Right lung (tissue), 10 donors: ENCODE measurements around the gene PHF5A. TPM values are rescaled to one million over a fixed set of nuclear protein-coding genes. Genes with fewer than 3 reads are reported as not detected.

ENCODE experiments used
- DNase-seq, 2 donors: peaks; one replicate each; pipeline ENCODE4 v3.0.0-alpha.2; 2013
- long read RNA-seq, 8 donors: transcript quantifications; one replicate each; lab custom pipeline, GENCODE V29; 2026
- polyA plus RNA-seq, 5 donors: library from polyadenylated mRNA; unstranded; fragments of 120-200 nt; gene quantifications; one replicate each; pipeline versions ENCODE4 v1.2.1 to v1.2.3, GENCODE V29; 2013; ENCODE audit warnings: inconsistent platforms in 1 of 5, low replicate concordance in 1 of 5; ENCODE audit not compliant: insufficient read length in 5 of 5, insufficient read depth in 1 of 5

Gene PHF5A
- polyA plus RNA-seq = 10 to 100 TPM; 43.6 to 56.5 (median 54.6) TPM
- long read RNA-seq, donor 1, transcript PHF5A-201 (4 exons, 1,086 nt) = major isoform, 44 of 44 reads
- long read RNA-seq, donor 1, partial matches to known transcripts = 0 of 44 reads
- long read RNA-seq, donor 1, other reads (novel, unspliced or antisense) = 0 of 44 reads
- long read RNA-seq, donor 2, transcript PHF5A-201 (4 exons, 1,086 nt) = major isoform, 24 of 25 reads
- long read RNA-seq, donor 2, partial matches to known transcripts = 0 of 25 reads
- long read RNA-seq, donor 2, other reads (novel, unspliced or antisense) = 0 of 25 reads
- long read RNA-seq, donor 3, transcript PHF5A-201 (4 exons, 1,086 nt) = major isoform, 32 of 32 reads
- long read RNA-seq, donor 3, partial matches to known transcripts = 0 of 32 reads
- long read RNA-seq, donor 3, other reads (novel, unspliced or antisense) = 0 of 32 reads
- long read RNA-seq, donor 4, transcript PHF5A-201 (4 exons, 1,086 nt) = major isoform, 24 of 24 reads
- long read RNA-seq, donor 4, partial matches to known transcripts = 0 of 24 reads
- long read RNA-seq, donor 4, other reads (novel, unspliced or antisense) = 0 of 24 reads
- long read RNA-seq, donor 5, transcript PHF5A-201 (4 exons, 1,086 nt) = major isoform, 69 of 72 reads
- long read RNA-seq, donor 5, partial matches to known transcripts = 0 of 72 reads
- long read RNA-seq, donor 5, other reads (novel, unspliced or antisense) = 0 of 72 reads
- long read RNA-seq, donor 6, transcript PHF5A-201 (4 exons, 1,086 nt) = major isoform, 45 of 45 reads
- long read RNA-seq, donor 6, partial matches to known transcripts = 0 of 45 reads
- long read RNA-seq, donor 6, other reads (novel, unspliced or antisense) = 0 of 45 reads
- long read RNA-seq, donor 7, transcript PHF5A-201 (4 exons, 1,086 nt) = major isoform, 28 of 28 reads
- long read RNA-seq, donor 7, partial matches to known transcripts = 0 of 28 reads
- long read RNA-seq, donor 7, other reads (novel, unspliced or antisense) = 0 of 28 reads
- long read RNA-seq, donor 8, transcript PHF5A-201 (4 exons, 1,086 nt) = major isoform, 19 of 20 reads
- long read RNA-seq, donor 8, partial matches to known transcripts = 0 of 20 reads
- long read RNA-seq, donor 8, other reads (novel, unspliced or antisense) = 0 of 20 reads

- peak; percentile 98 to 99 for DNase-seq
Measured at GRCh38 chr22:41468381-41469217, at the start of gene PHF5A, which contains the start of gene ACO2. PHF5A (minus strand) TSS chr22:41468692; CDS start chr22:41468653, 39 bp downstream. ACO2 (plus strand) TSS chr22:41469117; CDS start chr22:41469147, 30 bp downstream.

- no peak for DNase-seq
Measured at GRCh38 chr22:41518048-41518347, 49.5 kb upstream of the PHF5A start.

- DNase-seq = peak; percentile 35 to 61
Measured at GRCh38 chr22:41517172-41518047, 48.9 kb upstream of the PHF5A start.

DNA sequence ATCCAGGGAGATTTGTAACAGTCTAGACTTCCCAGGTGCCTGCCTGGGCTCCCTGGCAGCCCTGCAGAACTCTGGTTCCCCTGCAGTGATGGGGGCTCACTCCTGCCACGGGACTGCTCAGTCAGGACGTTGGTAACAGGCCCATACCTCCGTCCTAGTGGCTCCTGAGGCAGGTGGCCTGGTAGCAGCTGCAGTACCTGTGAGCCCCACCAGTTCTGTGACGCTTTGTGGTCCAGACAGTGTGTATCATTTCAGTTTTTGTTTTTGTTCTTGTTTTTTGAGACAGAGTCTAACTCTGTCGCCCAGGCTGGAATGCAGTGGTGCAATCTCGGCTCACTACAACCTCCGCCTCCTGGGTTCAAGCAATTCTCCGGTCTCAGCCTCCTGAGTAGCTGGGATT lies 48.0 kb upstream of the PHF5A start:
- no peak for DNase-seq

DNA sequence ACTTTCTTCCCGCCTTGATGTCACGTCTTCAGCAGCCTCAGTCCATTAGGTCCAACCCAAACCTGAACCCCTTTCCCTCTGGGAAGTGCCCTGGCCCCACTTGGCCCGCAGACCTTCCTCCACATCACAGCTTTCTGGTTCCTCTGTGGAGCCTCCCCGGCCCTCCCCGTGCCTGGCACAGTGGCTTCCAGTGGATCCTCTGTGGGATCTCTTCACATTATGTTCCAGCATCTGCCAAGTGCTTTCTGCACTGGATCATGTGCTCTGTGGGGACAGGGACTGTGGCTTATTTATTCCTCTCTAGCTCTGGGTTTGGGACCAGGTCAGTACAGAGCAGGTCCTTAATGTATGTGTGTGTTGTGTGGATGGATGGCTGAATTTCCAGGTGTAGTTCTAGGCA lies 44.9 kb upstream of the PHF5A start:
- no peak for DNase-seq

DNA sequence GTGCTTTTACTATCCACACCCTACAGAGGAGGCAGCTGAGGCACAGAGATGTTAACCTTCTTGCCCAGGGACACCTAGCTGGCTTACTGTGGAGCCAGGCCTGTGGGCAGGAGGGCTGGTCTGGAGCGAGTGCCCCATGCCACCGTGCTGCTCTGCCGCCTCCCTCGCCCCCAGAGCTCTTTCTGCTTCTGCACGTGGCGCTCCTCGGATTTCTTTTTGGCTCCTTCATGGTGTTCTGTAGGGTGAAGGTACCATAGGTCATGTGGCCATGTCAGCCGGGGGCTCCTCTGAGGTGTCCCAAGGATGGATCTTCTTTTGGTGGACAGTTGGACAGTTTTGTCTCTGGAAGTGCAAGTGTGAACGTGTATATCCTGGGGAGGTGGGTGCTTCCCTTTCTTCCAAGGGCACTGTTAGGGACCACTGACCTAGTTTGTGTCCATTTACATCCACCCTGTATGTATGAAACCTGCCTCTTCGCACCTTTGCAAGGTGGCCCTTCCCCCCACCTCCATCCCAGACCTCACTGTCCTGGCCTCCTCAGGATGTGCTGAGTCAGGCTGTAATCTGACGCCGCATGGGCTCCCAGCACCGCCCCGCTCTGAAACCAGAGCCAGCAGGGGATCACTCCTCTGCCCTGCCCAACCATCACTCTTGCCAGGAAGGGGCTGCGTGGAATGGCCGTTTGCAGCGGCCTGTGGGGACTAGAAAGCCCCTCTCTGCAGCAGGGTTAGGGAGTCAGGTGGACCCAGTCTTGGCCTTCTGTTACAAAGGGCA lies 44.1 kb upstream of the PHF5A start:
- DNase-seq = no peak

- DNase-seq = no peak
Measured at GRCh38 chr22:41511521-41511968, 43.1 kb upstream of the PHF5A start.

DNA sequence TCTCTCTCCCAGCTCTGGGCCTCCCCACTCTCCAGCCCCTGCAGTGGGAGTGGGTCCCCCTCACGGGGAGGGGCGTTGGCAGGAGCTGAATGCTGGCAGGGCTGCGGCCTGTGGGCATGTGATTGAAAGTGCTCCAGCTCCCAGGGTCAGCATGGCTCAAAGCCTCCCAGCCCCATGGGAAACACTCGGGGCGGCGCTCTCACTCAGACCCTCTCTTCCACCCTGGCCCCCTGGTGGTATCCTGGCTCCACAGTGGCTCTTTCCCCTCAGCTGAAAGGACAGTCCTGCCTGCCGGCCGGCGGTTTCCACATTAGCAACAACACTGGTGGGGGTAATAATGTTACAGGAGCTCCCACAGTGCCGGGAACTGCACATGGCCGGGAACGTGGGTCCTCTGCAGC lies 40.3 kb upstream of the PHF5A start:
- no peak for DNase-seq

DNA sequence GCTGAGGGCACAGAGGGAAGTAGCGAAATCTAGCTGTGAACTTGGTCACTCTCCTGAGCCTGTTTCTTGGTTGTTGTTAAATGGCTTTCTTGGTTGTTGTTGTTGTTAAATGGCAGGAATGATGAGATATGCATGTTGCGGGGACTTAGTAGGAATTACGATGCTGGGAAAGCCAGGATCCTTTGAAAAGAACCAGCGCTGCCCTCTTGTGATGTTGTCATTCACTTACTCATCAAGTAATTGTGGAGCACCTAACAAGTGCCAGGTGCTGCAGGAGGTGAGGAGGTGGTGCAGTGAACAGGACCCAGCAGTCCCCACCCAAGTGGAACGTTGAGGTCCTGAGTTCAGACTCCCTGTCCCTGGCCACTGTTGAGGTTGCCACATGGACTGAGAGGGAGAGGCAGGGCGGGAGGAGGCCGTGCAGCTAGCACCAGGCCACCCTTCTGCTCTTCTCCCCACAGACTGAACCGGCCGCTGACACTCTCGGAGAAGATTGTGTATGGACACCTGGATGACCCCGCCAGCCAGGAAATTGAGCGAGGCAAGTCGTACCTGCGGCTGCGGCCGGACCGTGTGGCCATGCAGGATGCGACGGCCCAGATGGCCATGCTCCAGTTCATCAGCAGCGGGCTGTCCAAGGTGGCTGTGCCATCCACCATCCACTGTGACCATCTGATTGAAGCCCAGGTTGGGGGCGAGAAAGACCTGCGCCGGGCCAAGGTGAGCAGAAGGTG lies 39.0 kb upstream of the PHF5A start:
- no peak for DNase-seq

GRCh38 chr22:41505511-41506220 lies 37.2 kb upstream of the PHF5A start:
- no peak for DNase-seq

DNA sequence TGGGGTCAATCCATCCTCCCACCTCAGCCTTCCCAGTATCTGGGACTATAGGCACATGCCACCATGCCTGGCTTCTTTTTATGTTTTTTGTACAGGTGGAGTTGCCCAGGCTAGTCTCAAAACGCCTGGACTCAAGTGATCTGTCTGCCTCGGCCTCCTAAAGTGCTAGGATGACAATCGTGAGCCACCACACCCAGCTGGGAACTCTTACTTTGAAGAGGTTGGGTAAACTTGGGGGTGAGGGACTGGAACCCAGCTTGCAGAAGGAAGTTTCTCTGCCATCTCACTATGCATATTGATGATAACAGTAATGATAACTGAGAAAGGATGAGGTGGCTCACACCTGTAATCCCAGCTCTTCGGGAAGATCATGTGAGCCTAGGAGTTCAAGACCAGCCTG lies 36.3 kb upstream of the PHF5A start:
- no peak for DNase-seq

GRCh38 chr22:41504397-41504796 lies 35.9 kb upstream of the PHF5A start:
- DNase-seq = no peak

DNA sequence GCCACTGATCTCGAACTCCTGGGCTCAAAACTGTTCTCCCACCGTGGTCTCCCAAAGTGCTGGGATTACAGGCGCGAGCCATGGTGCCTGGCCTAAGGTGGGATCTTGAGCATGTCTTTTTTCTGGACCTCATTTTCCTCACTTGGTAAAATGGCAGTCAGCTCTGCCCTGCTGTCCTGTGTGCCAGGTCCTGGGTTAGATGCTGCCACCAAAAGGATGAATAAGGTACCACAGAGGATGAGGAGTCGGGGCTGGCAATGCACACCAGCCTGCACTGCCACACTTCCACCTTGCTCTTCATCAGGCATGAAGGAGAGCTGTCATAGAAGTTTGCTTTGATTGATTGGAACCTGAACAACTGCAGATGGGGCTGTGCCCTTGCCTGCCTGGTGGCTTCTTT lies 32.7 kb upstream of the PHF5A start:
- no peak for DNase-seq

- DNase-seq = no peak
Measured at GRCh38 chr22:41500303-41500702, 31.8 kb upstream of the PHF5A start.

DNA sequence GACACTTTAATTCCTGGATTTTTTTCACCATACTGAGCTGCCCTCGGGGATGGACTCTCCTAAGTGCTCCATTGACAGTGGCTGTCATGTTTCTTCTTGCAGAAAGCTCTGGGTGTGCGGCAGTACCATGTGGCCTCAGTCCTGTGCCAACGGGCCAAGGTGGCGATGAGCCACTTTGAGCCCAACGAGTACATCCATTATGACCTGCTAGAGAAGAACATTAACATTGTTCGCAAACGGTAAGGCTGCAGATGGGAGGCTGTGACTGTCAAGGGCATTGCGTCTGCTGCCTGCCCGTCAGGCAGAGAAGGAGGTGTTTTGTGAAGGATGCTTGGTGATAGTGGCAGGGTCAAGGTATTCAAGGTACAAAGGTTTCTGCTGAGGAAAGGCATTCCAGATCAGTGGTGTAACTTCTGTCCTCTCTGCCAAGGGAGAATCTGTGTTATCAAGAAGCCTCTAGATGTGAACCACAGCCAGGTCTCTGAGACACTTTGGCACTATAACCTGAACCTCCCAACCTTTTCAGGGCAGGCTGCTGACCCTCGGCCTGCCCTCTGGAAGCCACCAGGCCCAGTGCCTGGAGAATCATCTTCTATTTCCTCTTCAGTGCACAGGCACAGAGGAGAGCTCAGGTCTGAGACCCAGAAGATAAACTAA lies 31.3 kb upstream of the PHF5A start:
- DNase-seq = no peak

GRCh38 chr22:41498303-41498835 lies 29.9 kb upstream of the PHF5A start:
- DNase-seq = no peak
